ENCODE data around the gene CRELD2. TPM values are rescaled to one million over a fixed set of nuclear protein-coding genes. Genes with fewer than 3 reads are reported as not detected.

CRELD2 gene
- polyA plus RNA-seq, 3 donors, result 20.3 to 33.2 (median 27.6) TPM

- Mint-ChIP-seq H3K27me3 (ENCODE audit: low read depth in 3 of 3) (peaks cover 2 to 10% (median 6%) of the 10 kb centered on the region in 3 donors), H3K4me1 (peaks cover 21% of the 10 kb centered on the region), H3K4me3 (no peak overlapping the region), H3K27ac (no peak overlapping the region), H3K36me3 (peaks cover 32 to 45% of the 10 kb centered on the region in 2 donors), H3K9me3 (no peaks in the 10 kb centered on the region)
- Histone ChIP-seq H3K27ac (ENCODE audit: low read depth in 1 of 2, low read length in 2 of 2) (no peak overlapping the region), H4K20me1 (ENCODE audit: insufficient read depth, low read length) (no peaks in the 10 kb centered on the region), H3K27me3 (ENCODE audit: control insufficient read depth in 2 of 2, insufficient read depth in 2 of 2, low read length in 2 of 2) (no peaks in the 10 kb centered on the region), H3K4me1 (ENCODE audit: control insufficient read depth in 1 of 2, insufficient read depth in 2 of 2, low read length in 2 of 2) (peaks cover 16 to 21% of the 10 kb centered on the region in 2 donors), H3K9me3 (replicated peaks in 1 of 2; ENCODE audit: control insufficient read depth in 1 of 2, insufficient read depth in 1 of 2, low read length in 2 of 2) (no peaks in the 10 kb centered on the region), H3K4me2 (replicated peaks; ENCODE audit: extremely low read depth, low read length, poor library complexity, severe bottlenecking) (no peak overlapping the region), H3K79me2 (ENCODE audit: insufficient read depth, low read length) (peaks cover 2% of the 10 kb centered on the region), H2AFZ (ENCODE audit: insufficient read depth, low read depth, low read length, poor library complexity, severe bottlenecking) (no peak overlapping the region), H3K36me3 (replicated peaks in 1 of 2; ENCODE audit: control insufficient read depth in 1 of 2, insufficient read depth in 2 of 2, low read length in 2 of 2) (peaks cover 2 to 19% of the 10 kb centered on the region in 2 donors), H3K9ac (ENCODE audit: insufficient read depth, low read length, poor library complexity, severe bottlenecking) (no peak overlapping the region), H3K4me3 (replicated peaks in 1 of 3; ENCODE audit: low read depth in 2 of 3, low read length in 3 of 3) (no peak overlapping the region)
- DNase-seq, result no peak
- intact Hi-C loops (cut with micrococcal nuclease), result loop anchor here in 1 of 2 donors (10.0 kb wide), 1 partner anchor 281 kb away; the partner anchor contains the start of gene SELENOO
- 96% methylated on average over 31 of the region's 31 CpGs for WGBS (ENCODE audit: insufficient coverage)
- TF ChIP-seq CTCF (IDR thresholded peaks at IDR 0.05), result no peak
Observed at GRCh38 chr22:49924113-49924833, 5.8 kb downstream of the CRELD2 start.

- peaks cover 0 to 3% of the 10 kb centered on the region in 2 donors for H3K27me3 ChIP-seq (ENCODE audit: control insufficient read depth in 2 of 2, insufficient read depth in 2 of 2, low read length in 2 of 2)
- peaks cover 2 to 10% of the 10 kb centered on the region in 2 donors for H3K36me3 ChIP-seq (replicated peaks in 1 of 2; ENCODE audit: control insufficient read depth in 1 of 2, insufficient read depth in 2 of 2, low read length in 2 of 2)
- TF ChIP-seq CTCF (IDR thresholded peaks at IDR 0.05), result no peak
- peak overlapping the region; percentile 63 to 85 for H3K4me3 Mint-ChIP-seq
- peaks cover 3% of the 10 kb centered on the region for H4K20me1 ChIP-seq (ENCODE audit: insufficient read depth, low read length)
- no peaks in the 10 kb centered on the region for H3K9me3 ChIP-seq (replicated peaks in 1 of 2; ENCODE audit: control insufficient read depth in 1 of 2, insufficient read depth in 1 of 2, low read length in 2 of 2)
- no peaks in the 10 kb centered on the region for H3K79me2 ChIP-seq (ENCODE audit: insufficient read depth, low read length)
- H3K4me1 ChIP-seq (ENCODE audit: control insufficient read depth in 1 of 2, insufficient read depth in 2 of 2, low read length in 2 of 2), result peaks cover 22 to 31% of the 10 kb centered on the region in 2 donors
- H3K27me3 Mint-ChIP-seq (ENCODE audit: low read depth in 3 of 3), result peaks cover 2 to 10% (median 4%) of the 10 kb centered on the region in 3 donors
- peaks cover 25 to 32% of the 10 kb centered on the region in 2 donors for H3K36me3 Mint-ChIP-seq
- H2AFZ ChIP-seq (ENCODE audit: insufficient read depth, low read depth, low read length, poor library complexity, severe bottlenecking), result peak overlapping the region; percentile 61
- H3K4me3 ChIP-seq (replicated peaks in 1 of 3; ENCODE audit: low read depth in 2 of 3, low read length in 3 of 3), result peak overlapping the region in 1 of 3 experiments; percentile 48
- no peaks in the 10 kb centered on the region for H3K9me3 Mint-ChIP-seq
- peak; percentile 33 to 57 (median 54) for DNase-seq
- H3K4me2 ChIP-seq (replicated peaks; ENCODE audit: extremely low read depth, low read length, poor library complexity, severe bottlenecking), result peak overlapping the region; percentile 51
- intact Hi-C loops (cut with micrococcal nuclease), result loop anchor here in 1 of 2 donors (10.0 kb wide), 1 partner anchor 279 kb away; the partner anchor contains the start of gene SELENOO
- WGBS (ENCODE audit: insufficient coverage), result 5% methylated on average over 23 of the region's 24 CpGs
- H3K4me1 Mint-ChIP-seq, result peaks cover 17% of the 10 kb centered on the region
- peak overlapping the region in 6 of 7 donors; percentile 13 to 83 (median 52) for H3K27ac Mint-ChIP-seq
- no peak overlapping the region for H3K27ac ChIP-seq (ENCODE audit: low read depth in 1 of 2, low read length in 2 of 2)
- H3K9ac ChIP-seq (ENCODE audit: insufficient read depth, low read length, poor library complexity, severe bottlenecking), result no peak overlapping the region
Observed at GRCh38 chr22:49925525-49926128, 7.2 kb downstream of the CRELD2 start.

All from CD14-positive monocyte (primary cell).